Measurements from ENCODE around the gene EEF2.
"Not testable (repeated sequence)": the region's sequence is repeated elsewhere in the genome, so short reads cannot be mapped to it uniquely, and the experiment has no call there.

The EEF2 gene

DNA sequence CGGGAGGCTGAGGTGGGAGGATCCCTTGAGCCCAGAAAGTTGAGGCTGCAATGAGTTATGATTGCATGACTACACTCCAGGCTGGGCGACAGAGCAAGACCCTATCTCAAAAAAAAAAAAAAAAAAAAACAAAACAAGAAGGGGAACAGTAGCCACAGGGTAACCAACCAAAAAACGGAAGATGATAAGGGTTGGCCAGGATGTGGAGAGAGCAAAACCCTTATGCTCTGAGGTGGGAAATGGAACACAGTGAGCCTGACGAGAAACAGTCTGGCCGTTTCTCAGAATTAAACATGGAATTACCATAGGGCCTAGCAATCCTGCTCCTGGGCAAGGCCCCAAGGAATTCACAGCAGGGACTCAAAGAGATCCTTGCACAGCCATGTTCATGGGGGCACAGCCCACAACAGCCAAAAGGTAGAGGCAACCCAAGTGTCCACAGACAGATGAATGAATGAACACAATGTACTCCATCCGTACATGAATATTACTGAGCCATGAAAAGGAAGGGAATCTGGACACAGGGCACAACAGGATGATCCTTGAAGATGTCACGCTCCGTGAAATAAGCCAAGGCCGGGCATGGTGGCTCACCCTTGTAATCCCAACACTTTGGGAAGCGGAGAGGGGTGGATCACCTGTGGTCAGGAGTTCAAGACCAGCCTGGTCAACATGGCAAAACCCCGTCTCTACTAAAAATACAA is 41.1 kb downstream of the EEF2 start:
- no peak for DNase-seq

DNA sequence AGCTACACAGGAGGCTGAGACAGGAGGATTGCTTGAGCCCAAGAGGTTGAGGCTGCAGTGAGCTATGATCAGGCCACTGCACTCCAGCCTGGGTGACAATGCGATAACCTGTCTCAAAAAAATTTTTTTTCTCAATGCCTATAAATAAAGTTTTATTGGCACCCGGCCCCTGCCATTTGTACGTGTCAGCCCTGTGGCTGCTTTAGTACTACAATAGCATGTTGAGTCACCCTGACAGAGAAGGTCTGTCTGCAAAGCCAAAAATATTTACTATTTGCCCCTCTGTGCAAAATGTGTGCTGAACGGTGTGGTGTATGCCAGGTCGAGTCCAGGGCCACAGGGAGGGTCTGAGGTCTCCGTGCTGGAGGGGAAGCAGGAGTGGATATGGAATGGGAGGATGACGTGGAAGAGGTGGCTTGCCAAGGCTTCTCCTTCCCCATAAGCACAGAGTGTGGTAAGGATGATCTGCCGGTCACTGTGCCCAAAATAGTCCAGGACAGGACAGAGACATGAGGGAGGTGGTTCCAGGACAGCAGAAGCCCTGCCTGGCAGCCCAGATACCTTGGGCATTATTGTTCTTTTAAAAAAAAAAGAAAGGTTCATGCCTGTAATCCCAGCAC is 42.4 kb downstream of the EEF2 start:
- no peak for DNase-seq

DNA sequence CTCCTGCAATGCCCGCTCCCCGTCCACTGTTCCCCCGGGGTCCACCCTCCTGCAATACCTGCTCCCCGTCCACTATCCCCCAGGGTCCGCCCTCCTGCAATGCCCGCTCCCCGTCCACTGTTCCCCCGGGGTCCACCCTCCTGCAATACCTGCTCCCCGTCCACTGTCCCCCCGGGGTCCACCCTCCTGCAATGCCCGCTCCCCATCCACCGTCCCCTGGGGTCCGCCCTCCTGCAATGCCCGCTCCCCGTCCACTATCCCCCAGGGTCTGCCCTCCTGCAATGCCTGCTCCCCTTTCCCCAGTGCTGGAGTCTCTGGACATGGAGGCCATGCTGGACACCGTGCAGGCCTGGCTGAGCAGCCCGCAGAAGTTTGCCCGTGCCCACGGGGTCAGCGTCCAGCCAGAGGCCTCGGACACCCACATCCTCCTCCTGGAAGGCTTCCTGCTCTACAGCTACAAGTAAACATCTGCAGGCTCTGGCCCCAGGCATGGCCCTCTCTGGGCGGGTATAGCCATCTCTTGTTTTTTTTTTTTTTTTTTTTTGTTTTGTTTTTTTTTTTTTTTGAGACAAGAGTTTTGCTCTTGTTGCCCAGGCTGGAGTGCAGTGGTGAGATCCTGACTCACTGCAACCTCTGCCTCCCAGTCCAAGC is 46.8 kb downstream of the EEF2 start:
- not testable (repeated sequence) for DNase-seq

DNA sequence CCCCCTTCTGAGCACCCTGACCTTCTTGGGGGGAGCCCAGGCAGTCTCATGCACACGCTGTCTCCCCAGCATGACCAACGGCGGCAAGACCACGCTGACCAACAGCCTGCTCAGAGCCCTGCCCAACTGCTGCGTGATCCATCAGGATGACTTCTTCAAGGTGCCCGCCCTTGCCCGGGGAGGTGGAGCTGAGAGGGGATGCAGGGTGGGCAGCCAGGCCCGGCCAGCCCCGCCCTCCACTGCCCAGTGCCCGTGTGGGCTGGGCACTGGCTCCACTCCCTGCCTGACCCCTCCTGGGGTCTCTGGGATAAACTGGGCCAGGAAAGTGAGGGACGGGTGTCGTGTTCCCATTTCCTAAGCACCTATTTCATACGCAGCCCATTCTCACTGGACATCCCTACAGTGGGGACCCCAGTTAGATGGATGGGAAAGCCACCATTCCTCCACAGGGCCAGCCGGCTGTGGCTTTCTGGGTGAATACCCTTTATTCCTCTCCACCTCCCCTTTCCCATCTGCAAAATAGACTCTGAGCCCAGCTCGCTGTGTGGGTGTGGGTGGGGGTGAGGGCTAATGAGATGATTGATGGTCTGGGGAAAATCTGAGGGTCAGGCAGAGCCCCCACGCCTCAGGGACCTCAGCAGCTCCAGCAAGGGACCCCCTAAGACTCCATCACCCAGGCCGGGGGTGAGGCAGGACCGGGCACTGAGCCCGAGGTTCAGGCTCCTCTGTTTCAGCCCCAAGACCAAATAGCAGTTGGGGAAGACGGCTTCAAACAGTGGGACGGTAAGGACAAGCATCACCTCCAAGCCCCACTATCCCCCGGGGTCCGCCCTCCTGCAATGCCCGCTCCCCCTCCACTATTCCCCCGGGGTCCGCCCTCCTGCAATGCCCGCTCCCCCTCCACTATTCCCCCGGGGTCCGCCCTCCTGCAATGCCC is 48.5 kb downstream of the EEF2 start:
- no peak for DNase-seq

DNA sequence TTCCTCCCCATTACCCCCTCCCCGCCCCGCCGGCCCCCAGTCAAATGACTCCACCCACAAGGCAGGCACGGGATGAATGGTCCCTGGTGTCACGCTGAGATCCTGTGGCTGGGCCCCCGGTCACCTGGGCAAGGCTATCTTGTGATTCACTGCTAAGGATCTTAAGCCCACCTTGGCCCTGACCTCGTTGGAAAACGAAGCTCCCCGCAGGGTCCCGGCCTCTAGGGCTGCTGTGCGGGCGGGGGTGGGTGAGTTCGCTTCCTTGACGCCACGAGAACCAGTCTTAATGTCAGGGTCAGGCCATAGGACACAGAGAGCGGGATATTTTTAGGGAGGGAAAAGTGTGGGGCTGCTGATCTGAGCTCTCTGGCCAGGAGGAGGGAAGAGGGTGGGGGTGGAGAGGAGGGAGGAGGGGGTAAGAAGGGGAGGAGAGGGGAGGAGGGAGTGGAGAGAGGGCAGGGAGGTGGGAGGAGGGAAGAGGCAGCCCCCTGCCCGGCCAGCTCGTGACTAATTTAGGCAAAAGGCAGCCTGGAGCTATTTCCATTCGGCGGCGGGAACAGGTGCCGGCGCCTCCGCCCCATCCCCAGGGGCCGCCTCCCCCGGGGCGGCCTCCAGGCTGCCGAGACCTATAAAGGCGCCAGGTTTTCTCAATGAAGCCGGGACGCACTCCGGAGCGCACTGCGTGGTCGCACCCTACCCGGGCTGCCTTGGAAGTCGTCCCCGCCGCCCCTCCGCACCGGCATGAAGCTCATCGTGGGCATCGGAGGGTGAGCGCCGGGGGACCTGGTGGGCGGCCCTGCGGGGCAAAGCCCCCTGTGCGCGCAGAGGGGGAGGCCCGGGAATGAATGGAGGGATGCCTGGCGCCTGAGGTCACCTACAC is 52.1 kb downstream of the EEF2 start, which contains the start of gene NMRK2:
NMRK2 (plus strand) TSS at position 139 of the 880 bp plus-strand sequence; CDS start at position 742, 603 bp downstream.
- no peak for DNase-seq

DNA sequence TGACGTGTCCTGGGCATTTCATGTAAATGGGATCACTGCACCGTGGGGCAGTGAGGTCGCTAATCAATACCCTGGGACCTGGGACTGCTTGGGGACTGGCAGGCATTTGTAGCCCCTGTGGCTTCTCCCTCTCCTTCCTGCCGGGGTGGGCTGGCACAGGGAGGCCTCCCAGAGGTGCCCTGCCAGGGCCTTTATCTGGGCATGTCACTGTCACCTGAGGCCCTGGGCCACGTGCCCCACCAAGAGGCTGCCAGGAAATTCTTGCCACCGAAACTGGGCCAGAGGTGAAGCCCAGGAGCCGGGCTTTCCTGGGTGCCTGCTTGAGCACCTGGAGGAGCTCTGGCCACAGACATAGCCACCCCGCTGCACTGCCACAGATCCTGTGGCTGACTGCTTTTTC is 54.2 kb downstream of the EEF2 start:
- DNase-seq, result no peak

Data from NCI-H2029 (cell line).